ENCODE data around the gene RNF217. TPM values are rescaled to one million over a fixed set of nuclear protein-coding genes. Genes with fewer than 3 reads are reported as not detected.

RNF217 gene
- polyA plus RNA-seq, 1 donor (not counting 4 experiments of a cell fraction or from before 2014, with no cell fraction given): 44.0 TPM

GRCh38 chr6:124990988-124991387 lies 28.8 kb downstream of the RNF217 start:
- FAIRE-seq (no peak), DNase-seq (ENCODE audit: low read depth, low spot score) (no peak)
- H3K9ac ChIP-seq (ENCODE audit: control insufficient read depth, extremely low read depth, insufficient read depth, low read length): no peak overlapping the region
- no peak for TF ChIP-seq CTCF (optimal IDR thresholded peaks at IDR 0.05 in 1 of 3, IDR thresholded peaks at IDR 0.05 in 1 of 3, conservative IDR thresholded peaks at IDR 0.05 in 1 of 3; ENCODE audit: extremely low read depth in 1 of 3, insufficient read depth in 2 of 3, low read length in 3 of 3)
- H3K27me3 ChIP-seq (ENCODE audit: control insufficient read depth, extremely low read depth, insufficient read depth, low read length): no peaks in the 10 kb centered on the region
- H3K9me1 ChIP-seq (ENCODE audit: control insufficient read depth, extremely low read depth, insufficient read depth, low read length): no peaks in the 10 kb centered on the region
- no peaks in the 10 kb centered on the region for H3K9me3 ChIP-seq (ENCODE audit: control insufficient read depth, low read depth, low read length)
- peaks cover 19% of the 10 kb centered on the region for H3K4me1 ChIP-seq (ENCODE audit: control insufficient read depth, extremely low read depth, insufficient read depth, low read length)
- peaks cover 87% of the 10 kb centered on the region for H3K79me2 ChIP-seq (ENCODE audit: control insufficient read depth, insufficient read depth, low read length)
- no peak overlapping the region for H2AFZ ChIP-seq (ENCODE audit: control insufficient read depth, low read length)
- dilution Hi-C loops (cut with MboI; ENCODE audit: extremely low pct_ligation_motif_present, low sequenced_read_pairs): no loop called here
- H3K36me3 ChIP-seq (ENCODE audit: control insufficient read depth in 2 of 2, extremely low read depth in 1 of 2, insufficient read depth in 2 of 2, low read length in 2 of 2): peaks cover 0 to 5% of the 10 kb centered on the region in 2 experiments
- H3K4me3 ChIP-seq (ENCODE audit: control insufficient read depth in 2 of 3, extremely low read depth in 1 of 3, insufficient read depth in 2 of 3, low read depth in 1 of 3, low read length in 3 of 3): no peak overlapping the region
- no peak overlapping the region for H3K27ac ChIP-seq (ENCODE audit: control insufficient read depth, insufficient read depth, low read length)
- no peaks in the 10 kb centered on the region for H4K20me1 ChIP-seq (ENCODE audit: control insufficient read depth, extremely low read depth, insufficient read depth, low read length)
- no peak overlapping the region for H3K4me2 ChIP-seq (ENCODE audit: control insufficient read depth, extremely low read depth, insufficient read depth, low read depth, low read length)

DNA sequence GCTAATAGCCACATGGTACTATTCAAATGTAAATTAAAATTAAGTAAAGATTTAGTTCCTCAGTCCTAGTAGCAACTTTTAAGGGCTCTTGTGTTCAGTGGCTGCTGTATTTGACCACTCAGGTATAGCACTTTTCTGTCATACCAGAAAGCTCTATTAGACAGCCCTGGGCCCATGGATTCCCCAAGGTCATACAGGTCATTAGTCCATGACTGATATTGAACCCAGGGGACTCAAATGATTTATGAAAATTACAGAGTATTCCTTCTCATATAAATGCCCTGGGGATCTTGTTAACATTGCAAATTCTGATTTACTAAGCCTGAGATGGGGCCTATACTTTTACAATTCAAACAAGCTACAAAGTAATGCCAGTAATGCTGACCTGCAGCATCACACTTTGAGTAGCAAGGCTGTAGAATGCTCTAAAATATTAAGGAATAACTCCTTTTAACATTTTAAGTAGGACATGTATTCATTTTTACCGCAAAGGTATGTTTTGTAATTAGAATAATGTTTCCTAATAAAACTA lies 29.6 kb downstream of the RNF217 start:
- H4K20me1 ChIP-seq (ENCODE audit: control insufficient read depth, extremely low read depth, insufficient read depth, low read length): no peaks in the 10 kb centered on the region
- no peak overlapping the region for H3K9ac ChIP-seq (ENCODE audit: control insufficient read depth, extremely low read depth, insufficient read depth, low read length)
- H3K4me3 ChIP-seq (ENCODE audit: control insufficient read depth in 2 of 3, extremely low read depth in 1 of 3, insufficient read depth in 2 of 3, low read depth in 1 of 3, low read length in 3 of 3): no peak overlapping the region
- H3K27me3 ChIP-seq (ENCODE audit: control insufficient read depth, extremely low read depth, insufficient read depth, low read length): no peaks in the 10 kb centered on the region
- H3K4me1 ChIP-seq (ENCODE audit: control insufficient read depth, extremely low read depth, insufficient read depth, low read length): peaks cover 16% of the 10 kb centered on the region
- no peak overlapping the region for H3K4me2 ChIP-seq (ENCODE audit: control insufficient read depth, extremely low read depth, insufficient read depth, low read depth, low read length)
- no peak for DNase-seq (ENCODE audit: low read depth, low spot score)
- H3K27ac ChIP-seq (ENCODE audit: control insufficient read depth, insufficient read depth, low read length): no peak overlapping the region
- dilution Hi-C loops (cut with MboI; ENCODE audit: extremely low pct_ligation_motif_present, low sequenced_read_pairs): no loop called here
- no peak for TF ChIP-seq EZH2 (IDR thresholded peaks at IDR 0.05; ENCODE audit: low read length)
- TF ChIP-seq CTCF (optimal IDR thresholded peaks at IDR 0.05 in 1 of 3, IDR thresholded peaks at IDR 0.05 in 1 of 3, conservative IDR thresholded peaks at IDR 0.05 in 1 of 3; ENCODE audit: extremely low read depth in 1 of 3, insufficient read depth in 2 of 3, low read length in 3 of 3): no peak
- peaks cover 83% of the 10 kb centered on the region for H3K79me2 ChIP-seq (ENCODE audit: control insufficient read depth, insufficient read depth, low read length)
- no peak for FAIRE-seq
- peaks cover 0 to 5% of the 10 kb centered on the region in 2 experiments for H3K36me3 ChIP-seq (ENCODE audit: control insufficient read depth in 2 of 2, extremely low read depth in 1 of 2, insufficient read depth in 2 of 2, low read length in 2 of 2)
- no peak overlapping the region for H2AFZ ChIP-seq (ENCODE audit: control insufficient read depth, low read length)
- no peaks in the 10 kb centered on the region for H3K9me3 ChIP-seq (ENCODE audit: control insufficient read depth, low read depth, low read length)
- H3K9me1 ChIP-seq (ENCODE audit: control insufficient read depth, extremely low read depth, insufficient read depth, low read length): no peaks in the 10 kb centered on the region
